Heart right ventricle (tissue), 16 donors: Measurements from ENCODE around the gene SDC1. TPM values are rescaled to one million over a fixed set of nuclear protein-coding genes. Genes with fewer than 3 reads are reported as not detected.

ENCODE experiments used
- ATAC-seq, 8 donors: fragments of 200-7000 bp; cut with Tn5 transposase; one replicate each; pipeline ENCODE4 v1.9.1; 2020; ENCODE audit warnings: mild to moderate bottlenecking in 8 of 8, moderate library complexity in 8 of 8, moderate number of reproducible peaks in 1 of 8
- DNase-seq, 2 donors: peaks; one replicate each; pipeline ENCODE4 v3.0.0-alpha.2; 2020
- H3K27ac ChIP-seq, 10 donors: fragments of 200-600 bp; sonication (generic) in 2 of 10; one replicate each; pipeline versions ENCODE4 v1.5.0 to v1.8.0; 2020 to 2022; ENCODE audit warnings: mild to moderate bottlenecking in 3 of 10
- H3K27me3 ChIP-seq, 7 donors: fragments of 200-600 bp; one replicate each; pipeline ENCODE4 v1.8.0; 2021 to 2022; ENCODE audit warnings: mild to moderate bottlenecking in 2 of 7
- H3K36me3 ChIP-seq, 9 donors: fragments of 200-600 bp; sonication (generic) in 1 of 9; one replicate each; pipeline versions ENCODE4 v1.5.0 to v1.8.0; 2020 to 2022; ENCODE audit warnings: mild to moderate bottlenecking in 2 of 9
- H3K4me1 ChIP-seq, 9 donors: fragments of 200-600 bp; sonication (generic) in 1 of 9; one replicate each; pipeline versions ENCODE4 v1.5.0 to v1.8.0; 2020 to 2022; ENCODE audit warnings: mild to moderate bottlenecking in 4 of 9
- H3K4me3 ChIP-seq, 10 donors: fragments of 200-600 bp; sonication (generic) in 2 of 10; one replicate each; pipeline versions ENCODE4 v1.5.0 to v1.8.0; 2020 to 2022; ENCODE audit warnings: mild to moderate bottlenecking in 7 of 10, moderate library complexity in 2 of 10
- H3K9me3 ChIP-seq, 11 donors: fragments of 200-600 bp in 10 of 11; sonication (generic) in 2 of 11; one replicate each; pipeline versions ENCODE4 v1.5.0 to v1.8.0; 2013 to 2022; ENCODE audit warnings: mild to moderate bottlenecking in 2 of 11, control low read depth in 1 of 11, moderate library complexity in 1 of 11
- WGBS, 2 donors: extraction: QIAGEN DNeasy Blood & Tissue Kit; methylation state at CpG; one replicate each; pipeline ENCODE4 v1.1.7; 2013; ENCODE audit warnings: inconsistent platforms in 1 of 2; 5-methylcytosine and 5-hydroxymethylcytosine counted together
- intact Hi-C, 10 donors: fragments of 100-400 bp; cut with DNase I; formaldehyde crosslinking; loops; one replicate each; pipeline versions ENCODE4 v1.11.1 to v1.14.2; 2022
- polyA plus RNA-seq, 2 donors: library from polyadenylated mRNA; stranded (reverse); fragments of 200-250 nt; gene quantifications; one replicate each; pipeline ENCODE4 v1.2.3, GENCODE V29; 2013
- total RNA-seq, 10 donors: library from RNA; stranded (reverse); fragmentation: NEBNext Ultra II Directional in 3 of 10; extraction: Animal tissue kit (Norgen Biotek cat#: 25700) in 3 of 10; gene quantifications; one replicate each; pipeline versions ENCODE4 v1.2.1 to v1.2.4, GENCODE V29; 2021 to 2023
- TF ChIP-seq, protein P1 (sequence below), 9 donors: fragments of 200-600 bp; sonication (generic) in 2 of 9; IDR thresholded peaks; one replicate each; pipeline versions ENCODE4 v1.5.0 to v1.8.0; 2021 to 2022; ENCODE audit warnings: antibody characterized with exemption in 9 of 9, mild to moderate bottlenecking in 5 of 9, moderate library complexity in 1 of 9
- donor health status: Arrhythmogenic right ventricular cardiomyopathy.
- donor health status: ischemic (EF 13 %, LVEDD 7.1; RV severe dilation, severe dysfunction).
- donor health status: healthy with polysubstance abuse.
- donor health status: DM: no; HTN: yes; CAD: no.
- donor health status: DM: no; HTN: no; CAD: no.
- donor health status: ischemic (EF 25% LVEDD 6.9; RV normal size, moderate dysfunction).
- donor health status: ischemic (EF 25% LVEDD 5.7; RV mildly dilated, moderate dysfunction).
- donor health status: healthy.
- donor health status: DM: yes; HTN: yes; CAD: no.
- donor health status: Ischemic cardiomyopathy.
- donor health status: ischemic (EF 35%, LVEDD 5.7; RV mildly dilated, moderate dysfunction).
- donor health status: nonischemic (EF 11% LVEDD 7.7; RV severe dilation, severe dysfunction).
- donor health status: DM: yes; HTN: yes; CAD: no.
- donor health status: PGD.
- donor health status: ischemic (EF 29% LVEDD 5.4; RV normal size, mild dysfunction).
- donor health status: nonischemic (EF 23%, LVEDD 6.1; RV moderate dilation, normal function).

SDC1 gene
- total and polyA plus RNA-seq, 12 donors: 0.27 to 2.1 (median 0.33) TPM; not detected in 2

DNA sequence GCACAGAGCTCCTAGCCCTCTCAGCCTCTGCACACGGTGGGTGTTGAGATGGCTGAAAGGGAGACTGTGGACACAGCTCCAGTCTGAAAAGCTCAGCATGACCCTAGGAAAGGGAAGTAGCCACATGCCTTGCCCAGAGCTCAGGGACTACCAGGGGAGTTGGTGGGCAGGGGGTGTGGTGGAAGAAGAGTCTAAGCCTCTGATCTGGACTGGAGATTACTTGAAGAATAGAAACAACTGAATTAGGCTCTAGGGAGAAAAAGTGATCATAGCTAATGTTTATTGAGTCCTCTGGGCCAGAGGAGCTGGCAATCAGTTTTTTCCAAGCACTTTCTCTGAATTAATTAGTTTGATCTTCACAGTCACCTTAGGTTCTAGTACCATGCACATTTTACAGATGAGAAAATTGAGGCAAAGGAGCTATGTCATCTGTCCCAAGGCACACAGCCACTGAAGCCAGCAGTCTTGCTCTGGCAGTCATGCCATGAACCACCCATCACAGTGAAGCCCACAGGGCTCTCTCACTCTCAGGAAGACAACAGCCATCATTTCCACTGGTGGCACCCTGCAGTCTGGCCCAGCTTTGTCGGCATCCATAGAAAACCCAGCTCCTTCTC lies 10.3 kb downstream of the SDC1 start:
- Histone ChIP-seq H3K27me3 (no peaks in the 10 kb centered on the region), H3K9me3 (no peaks in the 10 kb centered on the region), H3K36me3 (no peaks in the 10 kb centered on the region), H3K4me1 (peaks cover 0 to 4% (median 0%) of the 10 kb centered on the region in 9 donors), H3K4me3 (no peak overlapping the region), H3K27ac (no peak overlapping the region)
- TF ChIP-seq, protein P1, sequence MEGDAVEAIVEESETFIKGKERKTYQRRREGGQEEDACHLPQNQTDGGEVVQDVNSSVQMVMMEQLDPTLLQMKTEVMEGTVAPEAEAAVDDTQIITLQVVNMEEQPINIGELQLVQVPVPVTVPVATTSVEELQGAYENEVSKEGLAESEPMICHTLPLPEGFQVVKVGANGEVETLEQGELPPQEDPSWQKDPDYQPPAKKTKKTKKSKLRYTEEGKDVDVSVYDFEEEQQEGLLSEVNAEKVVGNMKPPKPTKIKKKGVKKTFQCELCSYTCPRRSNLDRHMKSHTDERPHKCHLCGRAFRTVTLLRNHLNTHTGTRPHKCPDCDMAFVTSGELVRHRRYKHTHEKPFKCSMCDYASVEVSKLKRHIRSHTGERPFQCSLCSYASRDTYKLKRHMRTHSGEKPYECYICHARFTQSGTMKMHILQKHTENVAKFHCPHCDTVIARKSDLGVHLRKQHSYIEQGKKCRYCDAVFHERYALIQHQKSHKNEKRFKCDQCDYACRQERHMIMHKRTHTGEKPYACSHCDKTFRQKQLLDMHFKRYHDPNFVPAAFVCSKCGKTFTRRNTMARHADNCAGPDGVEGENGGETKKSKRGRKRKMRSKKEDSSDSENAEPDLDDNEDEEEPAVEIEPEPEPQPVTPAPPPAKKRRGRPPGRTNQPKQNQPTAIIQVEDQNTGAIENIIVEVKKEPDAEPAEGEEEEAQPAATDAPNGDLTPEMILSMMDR (IDR thresholded peaks at IDR 0.05): no peak
- WGBS, 2 donors: 74 to 79% methylated on average over 2 of the region's 2 CpGs
- intact Hi-C loops: no loop called here
- ATAC-seq: no peak
- DNase-seq: no peak

DNA sequence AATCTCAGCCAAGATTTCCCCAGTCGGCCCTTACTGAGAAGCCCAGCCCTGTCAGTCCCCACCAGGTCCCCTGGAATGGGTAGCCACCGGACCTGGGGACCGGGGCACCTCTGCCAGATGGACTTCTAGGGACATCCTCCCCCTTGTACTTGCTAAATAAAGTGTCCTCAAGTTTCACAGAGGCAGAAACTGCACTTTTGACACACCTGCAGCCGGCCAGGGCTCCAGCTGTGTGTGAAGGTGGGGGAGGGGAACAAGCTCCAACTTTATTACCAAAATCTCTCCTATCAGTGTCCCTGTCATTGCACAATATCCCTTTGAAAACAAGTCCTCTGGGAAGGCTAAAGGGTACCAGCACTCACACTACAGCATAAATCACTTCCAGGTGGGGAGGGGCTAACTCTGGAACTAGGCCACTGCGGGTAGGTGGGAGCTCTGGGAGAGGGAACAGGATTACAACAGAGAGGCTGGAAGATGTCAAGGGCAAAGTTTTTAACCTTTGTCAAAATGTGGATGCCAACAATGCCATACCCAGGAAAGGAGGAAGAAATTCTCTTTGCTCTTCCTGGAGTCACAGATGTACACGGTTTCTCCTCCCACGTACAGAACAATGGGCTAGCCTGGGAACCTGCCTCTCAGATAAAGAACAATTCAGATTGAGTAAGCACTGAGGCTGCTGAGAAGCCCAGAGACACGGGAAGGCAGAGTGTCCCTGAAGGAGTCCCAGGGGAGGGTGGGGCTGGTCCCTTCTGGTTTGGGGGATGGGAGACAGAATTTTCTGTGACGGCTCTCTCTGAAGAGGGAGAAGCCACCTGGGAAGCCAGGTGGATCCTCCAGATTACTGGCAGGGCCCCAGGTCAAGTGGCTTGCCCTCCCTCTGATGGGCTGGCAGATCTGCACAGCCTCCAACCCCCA lies 11.0 kb downstream of the SDC1 start:
- ATAC-seq (no peak), DNase-seq (no peak)
- WGBS, 2 donors: 77 to 81% methylated on average over 9 of the region's 9 CpGs
- Histone ChIP-seq H3K4me3 (no peak overlapping the region), H3K9me3 (no peaks in the 10 kb centered on the region), H3K27ac (no peak overlapping the region), H3K4me1 (peaks cover 0 to 4% (median 0%) of the 10 kb centered on the region in 9 donors), H3K36me3 (no peaks in the 10 kb centered on the region), H3K27me3 (no peaks in the 10 kb centered on the region)
- TF ChIP-seq, protein P1 (IDR thresholded peaks at IDR 0.05): no peak
- intact Hi-C loops: no loop called here

DNA sequence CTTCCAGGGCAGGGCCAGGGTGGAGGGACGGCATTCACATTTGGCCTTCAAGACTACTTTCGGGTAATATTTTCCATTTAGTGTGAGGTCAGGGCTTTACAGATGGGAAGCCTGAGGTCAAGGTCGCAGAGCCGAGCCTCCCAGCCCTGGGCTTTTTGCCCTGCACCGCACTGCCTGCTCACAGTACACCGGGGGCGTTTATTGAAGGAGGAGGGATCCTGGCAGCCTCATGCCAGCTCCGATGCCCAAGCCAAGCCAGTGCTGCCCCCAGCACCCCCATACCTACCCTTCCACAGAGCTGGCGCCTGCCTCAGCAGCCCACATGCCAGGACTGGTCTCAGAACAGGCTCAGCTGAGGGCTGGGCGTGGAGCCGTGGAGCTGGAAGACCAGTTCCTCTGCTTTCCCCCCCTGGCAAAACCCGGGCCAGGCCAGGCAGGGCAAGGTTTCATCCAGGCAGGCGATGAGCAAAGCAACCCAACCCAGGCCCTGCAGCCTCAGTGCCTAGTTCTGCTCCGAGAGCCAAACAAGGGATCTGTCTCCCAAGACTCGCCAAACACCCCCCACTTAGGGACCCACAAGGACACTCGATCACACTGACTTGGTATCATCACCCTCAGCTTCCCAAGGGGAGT lies 11.9 kb downstream of the SDC1 start:
- TF ChIP-seq, protein P1 (IDR thresholded peaks at IDR 0.05): no peak
- intact Hi-C loops: no loop called here
- WGBS, 2 donors: 72 to 82% methylated on average over 16 of the region's 16 CpGs

DNA sequence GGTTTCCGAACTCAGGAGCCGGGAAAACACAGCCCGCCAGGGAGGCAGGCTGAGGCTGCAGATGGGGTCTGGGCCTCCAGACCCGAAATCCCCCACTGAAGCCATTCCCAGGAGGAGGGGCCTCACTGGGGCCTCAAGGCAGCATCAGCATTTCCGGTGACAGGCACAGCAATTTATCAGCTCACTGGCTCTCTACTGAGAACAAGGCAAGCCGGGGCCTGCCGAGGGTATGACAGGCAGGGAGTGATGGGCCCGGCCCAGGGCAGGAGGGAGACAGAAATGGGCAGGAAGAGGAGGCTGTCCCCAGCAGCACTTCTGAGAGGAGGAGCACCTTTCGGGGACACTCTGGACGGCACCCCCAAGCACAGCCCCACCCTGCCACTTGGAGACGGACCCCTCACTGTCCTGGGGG lies 12.5 kb downstream of the SDC1 start:
- no peaks in the 10 kb centered on the region for H3K9me3 ChIP-seq
- no peaks in the 10 kb centered on the region for H3K27me3 ChIP-seq
- no peak overlapping the region for H3K4me3 ChIP-seq
- 44 to 62% methylated on average over 11 of the region's 11 CpGs for WGBS, 2 donors
- TF ChIP-seq, protein P1 (IDR thresholded peaks at IDR 0.05): no peak
- H3K27ac ChIP-seq: no peak overlapping the region
- ATAC-seq: peak in 3 of 8 donors; percentile 16 to 46 (median 21)
- no peaks in the 10 kb centered on the region for H3K36me3 ChIP-seq
- intact Hi-C loops: no loop called here
- DNase-seq: no peak
- H3K4me1 ChIP-seq: peaks cover 0 to 4% (median 0%) of the 10 kb centered on the region in 9 donors

More for the DNA sequence above, 11.9 kb downstream of the SDC1 start:
- peak in 2 of 8 donors; percentile 21 to 28 for ATAC-seq
- H3K4me1 ChIP-seq: peaks cover 0 to 4% (median 0%) of the 10 kb centered on the region in 9 donors
- DNase-seq: no peak
- H3K36me3 ChIP-seq: no peaks in the 10 kb centered on the region
- H3K4me3 ChIP-seq: no peak overlapping the region
- H3K9me3 ChIP-seq: no peaks in the 10 kb centered on the region
- H3K27me3 ChIP-seq: no peaks in the 10 kb centered on the region
- no peak overlapping the region for H3K27ac ChIP-seq
